H1 (cell line): ENCODE results near the gene SLC48A1. TPM values are rescaled to one million over a fixed set of nuclear protein-coding genes. Genes with fewer than 3 reads are reported as not detected.

Experiments
- BCL11A ChIP-seq, 2 experiments: IDR thresholded peaks; one replicate each; pipeline ENCODE4 v1.6.1; 2011; ENCODE audit warnings: low read depth in 2 of 2, low read length in 2 of 2, mild to moderate bottlenecking in 2 of 2
- EGR1 ChIP-seq: IDR thresholded peaks from 2 replicates; pipeline ENCODE4 v1.6.1; 2011; ENCODE audit warnings: low read depth, low read length, borderline replicate concordance
- EP300 ChIP-seq, 2 experiments: IDR thresholded peaks; 1 replicate in 1 of 2; 2 replicates in 1 of 2; pipeline ENCODE4 v1.6.1; 2011 to 2012; ENCODE audit warnings: low read depth in 2 of 2, low read length in 2 of 2, mild to moderate bottlenecking in 2 of 2, borderline replicate concordance in 1 of 2, inconsistent platforms in 1 of 2, moderate library complexity in 1 of 2
- KDM4A ChIP-seq: IDR thresholded peaks from one replicate; pipeline ENCODE4 v1.7.1; 2012; ENCODE audit warnings: low read depth, mild to moderate bottlenecking, moderate library complexity, low read length, inconsistent platforms; ENCODE audit not compliant: severe bottlenecking
- POU5F1 ChIP-seq: IDR thresholded peaks from 2 replicates; pipeline ENCODE4 v1.6.1; 2011; ENCODE audit warnings: low read depth, mild to moderate bottlenecking, low read length, moderate library complexity
- TAF1 ChIP-seq: IDR thresholded peaks from 2 replicates; pipeline ENCODE4 v1.6.1; 2011; ENCODE audit warnings: mild to moderate bottlenecking, low read depth, low read length
- polyA plus RNA-seq, 7 experiments: library from polyadenylated mRNA; depleted of rRNA in 3 of 7; stranded (reverse) in 5 of 7; unstranded in 2 of 7; fragments of >200 nt in 5 of 7; fragments of 200-250 nt in 2 of 7; gene quantifications; 1 replicate in 5 of 7; 2 replicates in 1 of 7; 4 replicates in 1 of 7; pipeline versions ENCODE4 v1.2.1 to v1.2.3, GENCODE V29; 2011 to 2013; ENCODE audit warnings: missing spikeins in 2 of 7, mixed read lengths in 2 of 7
- total RNA-seq: library from RNA; stranded (reverse); fragmentation: NEBNext Ultra II Directional; extraction: Animal tissue kit (Norgen Biotek cat#: 25700); gene quantifications from 2 replicates; pipeline ENCODE4 v1.2.1, GENCODE V29; 2021

The SLC48A1 gene
- total and polyA plus RNA-seq, 2 of the 8 experiments (the other 6 are each of a cell fraction or from before 2014, with no cell fraction given), result 9.5 to 14.1 TPM

DNA sequence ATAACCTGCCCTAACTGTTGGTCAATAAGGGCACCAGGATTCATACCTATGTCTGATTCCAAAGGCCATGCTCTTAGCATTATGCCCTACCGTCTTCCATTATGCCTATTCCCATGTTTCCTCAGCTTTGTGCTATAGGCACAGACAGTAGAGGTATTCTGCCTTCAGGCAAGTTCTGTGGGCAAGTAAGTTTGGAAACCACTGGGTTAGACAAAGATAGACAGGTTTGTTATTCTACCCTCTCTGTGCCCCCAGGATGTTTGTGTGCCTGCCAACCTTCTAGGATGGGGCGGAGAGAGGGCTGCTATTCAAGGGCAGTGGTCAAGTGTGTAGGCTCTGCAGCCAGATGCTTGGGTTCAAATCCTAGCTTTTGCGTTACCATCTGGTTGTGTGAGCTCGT, 18.9 kb upstream of the SLC48A1 start (continued):
- TF ChIP-seq POU5F1 (no peak), EP300 (IDR thresholded peaks at IDR 0.05; ENCODE audit: borderline replicate concordance in 1 of 2, low read depth in 2 of 2, low read length in 2 of 2) (no peak), EGR1 (no peak), KDM4A (no peak), TAF1 (no peak), BCL11A (IDR thresholded peaks at IDR 0.05; ENCODE audit: low read depth in 2 of 2, low read length in 2 of 2) (no peak)
